HG02938 (cell line): ENCODE measurements around the gene DSE.
"Not testable (repeated sequence)": the region's sequence is repeated elsewhere in the genome, so short reads cannot be mapped to it uniquely, and the experiment has no call there.

Experiments
- ATAC-seq: cut with Tn5 transposase; IDR thresholded peaks from one replicate; pipeline ENCODE4 v1.9.1; 2021; ENCODE audit warnings: mild to moderate bottlenecking, moderate library complexity; ENCODE audit not compliant: unreplicated experiment

The DSE gene

GRCh38 chr6:116370760-116371119, at the start of gene DSE:
Gene DSE (plus strand): TSS chr6:116370947. CDS start chr6:116399251, 28,304 bp downstream.
- peak; percentile 60 for ATAC-seq

- not testable (repeated sequence) for ATAC-seq
Measured at GRCh38 chr6:116321933-116322332, 48.8 kb upstream of the DSE start.

- ATAC-seq, result no peak
Measured at GRCh38 chr6:116323863-116324262, 46.9 kb upstream of the DSE start.

GRCh38 chr6:116325634-116326132, 45.1 kb upstream of the DSE start:
- not testable (repeated sequence) for ATAC-seq

GRCh38 chr6:116326181-116326671, 44.5 kb upstream of the DSE start:
- ATAC-seq, result no peak

- no peak for ATAC-seq
Measured at GRCh38 chr6:116326996-116327395, 43.8 kb upstream of the DSE start.

- ATAC-seq, result no peak
Measured at GRCh38 chr6:116327803-116328527, 42.8 kb upstream of the DSE start.

GRCh38 chr6:116328528-116328903, 42.2 kb upstream of the DSE start:
- no peak for ATAC-seq

GRCh38 chr6:116329156-116329555, 41.6 kb upstream of the DSE start:
- ATAC-seq, result no peak

- no peak for ATAC-seq
Measured at GRCh38 chr6:116330511-116330910, 40.2 kb upstream of the DSE start.

- ATAC-seq, result no peak
Measured at GRCh38 chr6:116332096-116332495, 38.7 kb upstream of the DSE start.

- not testable (repeated sequence) for ATAC-seq
Measured at GRCh38 chr6:116334638-116335409, 35.9 kb upstream of the DSE start.

- no peak for ATAC-seq
Measured at GRCh38 chr6:116335612-116336215, 35.0 kb upstream of the DSE start.

- ATAC-seq, result no peak
Measured at GRCh38 chr6:116338943-116339342, 31.8 kb upstream of the DSE start.

- ATAC-seq, result not testable (repeated sequence)
Measured at GRCh38 chr6:116340625-116341024, 30.1 kb upstream of the DSE start.

- ATAC-seq, result no peak
Measured at GRCh38 chr6:116349216-116349615, 21.5 kb upstream of the DSE start.

GRCh38 chr6:116351101-116351500, 19.6 kb upstream of the DSE start:
- ATAC-seq, result no peak

- peak; percentile 92 for ATAC-seq
Measured at GRCh38 chr6:116352515-116353471, 18.0 kb upstream of the DSE start.

- no peak for ATAC-seq
Measured at GRCh38 chr6:116354236-116354635, 16.5 kb upstream of the DSE start.

GRCh38 chr6:116355796-116356195, 15.0 kb upstream of the DSE start:
- ATAC-seq, result no peak
